ENCODE results near the gene TFAM.
A peak's percentile ranks its signal among the peaks of the same experiment; 100 is the strongest.

The TFAM gene

GRCh38 chr10:58384999-58385783, at the start of gene TFAM:
Gene TFAM (plus strand): TSS chr10:58385410. CDS start chr10:58385548, 138 bp downstream.
- peak; percentile 99 for DNase-seq (ENCODE audit: low spot score)

DNA sequence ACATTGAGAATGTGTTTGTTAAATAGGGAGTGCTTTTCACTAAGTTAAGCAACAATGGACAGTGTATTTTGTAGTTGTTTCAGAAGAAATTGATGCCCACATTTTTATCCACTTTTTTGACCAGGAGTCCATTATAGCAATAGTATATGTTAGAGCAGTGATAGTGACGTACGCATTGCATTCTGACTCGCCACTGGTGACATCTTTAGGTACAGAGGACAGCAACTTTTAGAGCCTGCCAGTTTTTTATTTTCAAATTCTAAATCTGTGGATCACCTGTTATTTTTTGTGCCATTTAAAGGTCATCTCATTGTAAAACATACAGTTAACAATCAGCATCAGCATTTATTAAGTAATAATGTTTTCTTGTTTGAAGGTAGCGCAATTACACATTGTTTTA, 49.0 kb upstream of the TFAM start:
- DNase-seq (ENCODE audit: low spot score): no peak

DNA sequence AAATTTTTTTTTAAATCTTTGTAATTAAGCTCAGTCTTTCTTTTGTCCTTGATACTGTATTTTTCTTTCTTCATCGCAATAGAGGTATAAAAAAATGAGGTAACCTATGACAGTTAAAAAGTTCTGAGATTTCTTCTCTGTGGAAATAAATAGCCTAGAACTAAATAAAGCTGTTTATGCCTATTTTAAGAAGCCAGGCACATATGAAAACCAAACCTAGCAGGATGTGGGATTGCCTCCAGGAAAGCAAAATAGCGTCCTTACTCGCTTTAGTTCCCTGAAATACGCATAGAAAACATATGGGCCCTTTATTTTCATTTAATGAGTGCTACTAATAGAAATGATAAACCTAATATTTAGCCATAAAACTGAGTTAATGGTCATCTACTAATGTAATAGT, 43.8 kb upstream of the TFAM start:
- no peak for DNase-seq (ENCODE audit: low spot score)

- DNase-seq (ENCODE audit: low spot score): no peak
These were observed 43.3 kb upstream of the TFAM start for GRCh38 chr10:58341947-58342346.

GRCh38 chr10:58347967-58348366, 37.2 kb upstream of the TFAM start:
- DNase-seq (ENCODE audit: low spot score): no peak

DNA sequence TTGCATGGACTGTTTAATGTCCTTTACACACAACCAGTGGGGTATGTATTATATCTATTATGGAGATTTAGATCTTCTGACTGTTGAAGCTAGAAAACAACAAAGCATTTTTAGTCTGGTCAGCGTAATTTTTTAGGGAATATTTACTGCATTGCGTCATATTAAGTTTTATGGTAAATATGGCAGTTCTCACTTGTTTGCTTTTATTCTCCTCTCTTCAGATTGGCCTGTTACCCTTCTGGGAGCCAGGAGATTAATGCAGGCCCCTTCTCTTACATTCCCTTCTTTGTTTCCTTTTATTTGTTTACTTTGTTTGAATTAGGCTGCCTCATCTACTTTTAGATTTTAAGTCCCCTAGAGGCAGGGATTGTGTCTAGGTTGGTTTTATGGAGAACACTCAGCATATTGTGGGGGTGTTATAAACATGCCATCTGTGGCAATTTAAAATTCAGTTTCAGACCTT, 36.6 kb upstream of the TFAM start:
- DNase-seq (ENCODE audit: low spot score): no peak

DNA sequence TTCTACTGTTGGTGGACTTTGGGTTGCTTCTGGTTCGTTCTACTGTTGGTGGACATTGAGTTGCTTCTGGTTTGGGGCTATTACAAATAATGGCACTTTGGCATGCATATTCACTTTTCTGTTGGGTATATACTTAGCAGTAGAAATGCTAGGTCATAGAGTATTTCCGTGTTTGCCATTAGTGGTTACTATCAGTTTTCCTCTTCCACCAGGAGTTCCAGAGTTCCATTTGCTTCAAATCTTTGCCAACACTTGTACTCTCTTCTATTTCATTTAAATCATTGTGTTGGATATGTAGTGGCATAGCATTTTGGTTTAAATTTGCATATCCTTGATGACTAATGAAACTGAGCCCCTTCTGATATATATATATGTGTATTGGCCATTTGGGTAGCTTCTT, 35.2 kb upstream of the TFAM start:
- no peak for DNase-seq (ENCODE audit: low spot score)

GRCh38 chr10:58350619-58351323, 34.4 kb upstream of the TFAM start:
- no peak for DNase-seq (ENCODE audit: low spot score)

DNA sequence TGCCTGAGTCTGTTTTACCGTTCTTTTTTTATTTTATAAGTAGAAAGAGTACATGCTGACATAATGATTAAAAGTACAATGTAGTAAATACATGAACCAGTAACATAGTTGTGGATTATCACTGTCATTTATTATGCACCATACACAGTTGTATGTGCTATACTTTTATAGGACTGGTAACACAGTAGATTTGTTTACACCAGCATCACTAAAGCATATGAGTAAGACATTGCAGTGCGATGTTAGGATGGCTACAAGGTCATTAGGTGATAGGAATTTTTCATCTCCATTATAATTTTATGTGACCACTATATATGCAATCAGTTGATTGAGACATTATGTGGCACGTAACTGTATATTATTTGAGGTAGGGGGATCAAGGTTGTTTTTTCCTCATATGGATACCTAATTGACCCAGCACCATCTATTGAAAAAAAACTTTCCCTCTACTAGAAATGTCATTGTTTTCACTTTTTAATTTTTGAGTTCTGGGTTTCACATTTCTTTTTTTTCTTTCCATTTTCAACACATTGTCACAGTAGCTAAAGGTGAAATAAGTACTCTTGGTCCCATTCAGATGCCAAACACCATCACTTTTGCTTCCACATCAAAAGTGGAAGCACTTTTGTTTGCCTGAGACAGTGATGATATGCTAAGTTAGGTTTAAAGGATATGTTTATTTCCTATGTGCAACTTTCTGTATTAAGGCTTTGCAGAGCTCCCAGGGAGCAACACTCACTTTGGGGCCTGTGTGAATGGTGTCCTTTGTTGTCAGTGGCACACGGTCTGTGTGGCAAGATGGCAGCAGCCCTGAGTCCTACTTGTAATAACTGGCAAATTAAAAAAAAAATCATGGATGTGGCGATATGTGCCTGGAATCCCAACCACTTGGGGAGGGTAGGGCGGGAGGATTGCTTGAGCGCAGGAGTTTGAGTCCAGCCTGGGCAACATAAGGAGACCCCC, 33.3 kb upstream of the TFAM start:
- no peak for DNase-seq (ENCODE audit: low spot score)

GRCh38 chr10:58352956-58353610, 32.1 kb upstream of the TFAM start:
- DNase-seq (ENCODE audit: low spot score): no peak

GRCh38 chr10:58356756-58357155, 28.5 kb upstream of the TFAM start:
- DNase-seq (ENCODE audit: low spot score): no peak

GRCh38 chr10:58358314-58358933, 26.8 kb upstream of the TFAM start:
- DNase-seq (ENCODE audit: low spot score): no peak

- DNase-seq (ENCODE audit: low spot score): no peak
These were observed 26.3 kb upstream of the TFAM start for GRCh38 chr10:58358947-58359346.

DNA sequence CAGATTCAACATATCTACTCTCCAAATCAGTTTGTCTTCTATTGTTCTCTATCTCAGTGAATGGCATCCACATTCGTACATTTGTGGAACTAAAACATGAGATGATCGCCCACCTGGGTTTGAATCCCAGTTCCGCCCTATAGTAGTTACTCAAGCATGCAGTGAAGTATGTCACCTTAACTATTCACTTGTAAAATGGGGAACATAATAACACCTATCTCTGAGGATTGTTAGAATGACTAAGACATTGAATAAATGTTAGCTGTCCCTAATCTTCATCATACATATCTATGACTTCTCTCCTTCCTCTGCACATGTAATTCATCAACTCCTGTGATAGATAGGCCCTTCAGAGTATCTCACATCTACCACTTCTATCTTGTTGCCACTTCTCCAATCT, 25.7 kb upstream of the TFAM start:
- DNase-seq (ENCODE audit: low spot score): no peak

DNA sequence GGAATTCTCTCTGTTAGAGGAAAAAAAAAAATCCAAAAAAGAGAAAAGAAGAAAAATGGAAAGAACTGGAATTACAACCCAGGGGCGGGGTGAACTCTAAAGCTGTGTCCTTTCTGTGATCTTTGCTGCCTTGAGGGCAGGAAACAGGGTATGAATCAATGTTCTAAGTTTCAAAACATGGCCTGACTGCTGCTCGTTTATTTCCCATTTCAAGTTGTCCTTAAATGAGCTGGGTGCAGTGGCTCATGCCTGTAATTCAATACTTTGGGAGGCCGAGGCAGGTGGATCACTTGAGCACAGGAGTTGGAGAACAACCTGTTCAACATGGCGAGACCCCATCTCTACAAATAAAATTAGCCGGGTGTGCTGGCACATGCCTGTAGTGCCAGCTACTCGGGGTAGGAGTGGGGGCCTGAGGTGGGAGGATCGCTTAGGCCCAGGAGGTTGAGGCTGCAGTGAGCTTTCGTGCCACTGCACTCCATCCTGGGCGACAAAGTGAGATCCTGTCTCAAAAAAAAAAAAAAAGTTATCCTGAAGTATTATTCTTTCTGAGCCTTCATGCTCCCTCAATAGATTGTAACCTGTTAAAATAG, 24.7 kb upstream of the TFAM start:
- no peak for DNase-seq (ENCODE audit: low spot score)

- no peak for DNase-seq (ENCODE audit: low spot score)
These were observed 23.9 kb upstream of the TFAM start for GRCh38 chr10:58361353-58361752.

DNA sequence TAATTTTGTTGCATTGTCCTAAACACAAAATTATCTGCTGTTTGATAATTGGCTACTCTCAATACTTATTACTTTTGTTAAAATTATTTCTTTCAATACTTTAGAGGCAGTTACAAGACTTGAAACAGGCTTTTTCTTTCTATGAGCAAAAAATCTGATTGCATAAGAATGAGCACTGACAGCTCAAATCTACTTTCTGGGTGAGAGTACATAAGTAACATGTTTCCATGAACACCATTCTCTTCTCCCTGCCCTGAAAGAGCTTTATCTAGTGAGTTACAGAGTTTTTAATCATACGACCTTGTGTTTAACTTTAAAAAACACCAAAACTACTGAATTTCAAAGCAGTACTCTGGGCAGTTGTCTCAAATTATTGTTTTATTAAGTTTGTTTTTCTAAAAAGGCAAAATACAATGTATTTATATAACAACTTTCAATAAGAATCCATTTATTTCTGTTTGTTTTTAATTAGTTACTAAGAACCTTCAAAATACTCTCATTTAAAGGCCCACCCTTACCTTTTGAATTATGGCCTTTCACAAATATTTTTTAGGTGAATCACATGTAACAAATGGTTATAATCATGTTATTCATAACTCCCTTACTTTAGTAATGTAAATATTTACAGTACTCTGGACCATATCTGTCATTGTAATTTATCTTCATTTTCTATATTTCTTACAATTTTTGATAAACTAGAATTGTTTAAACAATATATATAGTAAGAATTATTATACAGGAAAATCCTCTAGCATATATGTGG, 23.0 kb upstream of the TFAM start:
- no peak for DNase-seq (ENCODE audit: low spot score)

GRCh38 chr10:58367069-58367468, 18.1 kb upstream of the TFAM start:
- no peak for DNase-seq (ENCODE audit: low spot score)

DNA sequence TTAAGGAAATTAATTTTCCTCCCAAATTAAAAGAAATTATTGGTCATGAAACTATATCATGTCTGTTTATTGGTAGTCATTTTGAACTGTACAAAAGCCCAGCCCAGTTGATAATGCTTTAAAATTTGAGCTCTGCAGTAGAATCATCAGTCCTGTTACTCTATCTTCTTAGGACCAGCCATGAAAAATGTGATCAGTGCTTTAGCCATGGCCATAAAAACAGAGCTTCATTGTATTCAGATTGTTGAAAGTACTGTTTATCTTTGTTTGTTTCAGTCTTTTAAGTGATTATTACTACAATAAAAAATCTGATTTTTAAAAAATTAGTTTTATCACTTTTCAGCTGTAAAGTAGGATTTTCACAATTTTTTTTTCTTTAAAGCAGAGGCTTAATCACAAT, 13.7 kb upstream of the TFAM start:
- no peak for DNase-seq (ENCODE audit: low spot score)
